AG04450 (cell line): ENCODE results near the gene SESTD1. TPM values are rescaled to one million over a fixed set of nuclear protein-coding genes. Genes with fewer than 3 reads are reported as not detected.

Experiments
- CTCF ChIA-PET: fragments of 300-600, 350-600 bp; formaldehyde crosslinking; extraction: SDS; loops from one replicate; lab custom pipeline; 2022; ENCODE audit warnings: antibody characterized with exemption, inconsistent platforms; lab: Charles Lee
- POLR2A ChIA-PET: fragments of 350-600 bp; formaldehyde crosslinking; extraction: SDS; loops from one replicate; lab custom pipeline; 2021; ENCODE audit warnings: antibody characterized with exemption, inconsistent platforms; lab: Yijun Ruan, JAX
- DNase-seq: peaks from one replicate; pipeline ENCODE4 v3.0.0-alpha.2; 2011; ENCODE audit warnings: low read depth, low spot score
- H3K27ac ChIP-seq: one replicate; pipeline ENCODE4 v1.5.1; 2012; ENCODE audit warnings: low read depth, low read length, control low read depth
- H3K27me3 ChIP-seq: one replicate; pipeline ENCODE4 v1.6.0; 2012; ENCODE audit warnings: low read length; ENCODE audit not compliant: control insufficient read depth, insufficient read depth
- H3K4me3 ChIP-seq: 2 replicates; pipeline ENCODE4 v1.5.1; 2011; ENCODE audit warnings: mild to moderate bottlenecking, low read depth, low read length, control low read depth
- H3K9me3 ChIP-seq: 2 replicates; pipeline ENCODE4 v1.5.1; 2012; ENCODE audit warnings: low read length; ENCODE audit not compliant: control insufficient read depth, insufficient read depth
- CTCF ChIP-seq: IDR thresholded peaks from 2 replicates; pipeline ENCODE4 v1.5.1; 2011; ENCODE audit warnings: low read depth, low read length, control low read depth, inconsistent platforms
- polyA plus RNA-seq: library from polyadenylated mRNA; depleted of rRNA; stranded (reverse); fragments of >200 nt; gene quantifications from 2 replicates; pipeline ENCODE4 v1.2.3, GENCODE V29; 2011

Gene SESTD1
- polyA plus RNA-seq, 1 experiment = 24.3 TPM

GRCh38 chr2:179172894-179173293 lies 91.7 kb downstream of the SESTD1 start:
- CTCF ChIA-PET = no interaction called here

GRCh38 chr2:179171371-179171770 lies 93.3 kb downstream of the SESTD1 start:
- ChIA-PET CTCF (no interaction called here), POLR2A (no interaction called here)
- TF ChIP-seq CTCF = no peak

More at GRCh38 chr2:179172894-179173293, 91.7 kb downstream of the SESTD1 start:
- no peak overlapping the region for H3K4me3 ChIP-seq
- TF ChIP-seq CTCF = no peak
- no peak for DNase-seq
- no peak overlapping the region for H3K27ac ChIP-seq
- no peaks in the 10 kb centered on the region for H3K27me3 ChIP-seq
- POLR2A ChIA-PET = no interaction called here
- no peaks in the 10 kb centered on the region for H3K9me3 ChIP-seq

GRCh38 chr2:179170901-179171300 lies 93.7 kb downstream of the SESTD1 start:
- TF ChIP-seq CTCF = no peak
- Histone ChIP-seq H3K9me3 (no peaks in the 10 kb centered on the region), H3K27me3 (no peaks in the 10 kb centered on the region), H3K4me3 (no peak overlapping the region), H3K27ac (no peak overlapping the region)
- ChIA-PET CTCF (no interaction called here), POLR2A (no interaction called here)
- DNase-seq = no peak

More at GRCh38 chr2:179171371-179171770, 93.3 kb downstream of the SESTD1 start:
- Histone ChIP-seq H3K27ac (no peak overlapping the region), H3K4me3 (no peak overlapping the region), H3K9me3 (no peaks in the 10 kb centered on the region), H3K27me3 (no peaks in the 10 kb centered on the region)
- DNase-seq = no peak

- no peaks in the 10 kb centered on the region for H3K9me3 ChIP-seq
- H3K27me3 ChIP-seq = no peaks in the 10 kb centered on the region
- ChIA-PET POLR2A (no interaction called here), CTCF (no interaction called here)
- no peak for DNase-seq
- H3K4me3 ChIP-seq = no peak overlapping the region
- TF ChIP-seq CTCF = no peak
- H3K27ac ChIP-seq = no peak overlapping the region
Observed at GRCh38 chr2:179165356-179166000, 99.2 kb downstream of the SESTD1 start.

- CTCF ChIA-PET = interaction anchor here (0.7 kb wide), 1 partner anchor 34 kb away, joined by 3 read pairs; no protein-coding TSS in a partner anchor
- DNase-seq = no peak
Observed at GRCh38 chr2:179141206-179141605, 123.4 kb downstream of the SESTD1 start.

More at GRCh38 chr2:179141206-179141605, 123.4 kb downstream of the SESTD1 start:
- H3K27me3 ChIP-seq = no peaks in the 10 kb centered on the region
- H3K9me3 ChIP-seq = no peaks in the 10 kb centered on the region
- TF ChIP-seq CTCF = no peak
- POLR2A ChIA-PET = no interaction called here
- H3K4me3 ChIP-seq = no peak overlapping the region
- H3K27ac ChIP-seq = no peak overlapping the region
